ENCODE measurements around the gene PLXND1.
A peak's percentile ranks its signal among the peaks of the same experiment; 100 is the strongest.
"Not testable (repeated sequence)": the region's sequence is repeated elsewhere in the genome, so short reads cannot be mapped to it uniquely, and the experiment has no call there.

PLXND1 gene

DNA sequence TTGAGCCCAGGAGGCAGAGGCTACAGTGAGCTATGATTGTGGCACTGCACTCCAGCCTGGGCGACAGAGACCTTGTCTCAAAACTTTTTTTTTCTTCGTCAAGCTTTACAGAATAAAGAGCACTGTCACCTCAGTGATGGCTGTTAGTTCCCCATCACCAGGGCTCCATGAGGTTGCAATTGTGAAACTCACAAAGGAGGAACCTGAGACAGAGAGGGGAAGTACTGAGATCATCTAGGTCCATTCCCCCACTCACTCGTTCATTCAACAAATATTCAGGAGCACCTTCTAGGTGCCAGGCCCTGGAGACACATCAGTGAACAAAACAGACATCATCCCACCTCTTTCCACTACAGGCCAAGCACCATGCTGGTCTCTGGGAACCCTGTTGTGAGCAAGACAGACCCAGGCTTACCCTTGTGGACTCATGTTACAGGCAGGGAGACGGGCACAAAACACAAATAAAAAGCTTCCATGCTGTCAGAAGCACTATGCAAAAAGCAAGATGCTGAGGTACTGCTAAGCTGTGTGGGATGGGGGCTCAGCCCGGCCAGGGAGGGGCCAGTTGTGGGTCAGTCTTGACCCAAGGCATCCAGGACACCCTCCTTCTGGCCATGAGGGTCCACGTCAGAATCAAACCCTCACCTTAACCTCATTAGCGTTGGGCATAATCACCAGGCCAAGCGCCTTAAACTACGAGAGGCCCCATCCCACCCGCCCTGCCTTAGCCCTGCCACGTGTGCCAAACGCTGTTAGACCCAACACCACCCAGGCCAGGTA, 80.2 kb downstream of the PLXND1 start:
- no peak for DNase-seq (ENCODE audit: low spot score)

- no peak for DNase-seq (ENCODE audit: low spot score)
Measured at GRCh38 chr3:129525341-129525968, 81.0 kb downstream of the PLXND1 start.

GRCh38 chr3:129524081-129524480, 82.4 kb downstream of the PLXND1 start:
- no peak for DNase-seq (ENCODE audit: low spot score)

GRCh38 chr3:129522953-129523352, 83.5 kb downstream of the PLXND1 start:
- no peak for DNase-seq (ENCODE audit: low spot score)

- DNase-seq (ENCODE audit: low spot score): no peak
Measured at GRCh38 chr3:129521611-129522010, 84.9 kb downstream of the PLXND1 start.

DNA sequence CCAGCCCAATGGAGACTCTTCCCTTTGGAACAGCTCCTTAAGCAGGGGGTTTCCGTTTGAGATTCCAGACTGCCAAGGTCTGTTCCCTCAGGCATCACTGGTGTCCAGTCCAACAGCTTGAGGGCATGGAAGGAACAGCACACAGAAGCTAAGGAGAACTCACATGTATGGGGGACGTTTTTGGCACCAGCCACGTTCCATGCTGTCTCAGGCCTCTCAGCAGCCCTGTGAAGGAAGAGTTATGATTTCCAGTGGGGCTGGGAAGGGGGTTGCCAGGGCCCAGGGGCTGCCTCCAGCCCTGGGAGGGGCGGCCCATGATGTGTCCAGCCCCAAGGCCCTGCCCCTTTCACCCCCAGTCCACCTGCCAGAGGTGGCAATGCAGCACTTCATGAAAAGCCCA, 85.5 kb downstream of the PLXND1 start:
- no peak for DNase-seq (ENCODE audit: low spot score)

DNA sequence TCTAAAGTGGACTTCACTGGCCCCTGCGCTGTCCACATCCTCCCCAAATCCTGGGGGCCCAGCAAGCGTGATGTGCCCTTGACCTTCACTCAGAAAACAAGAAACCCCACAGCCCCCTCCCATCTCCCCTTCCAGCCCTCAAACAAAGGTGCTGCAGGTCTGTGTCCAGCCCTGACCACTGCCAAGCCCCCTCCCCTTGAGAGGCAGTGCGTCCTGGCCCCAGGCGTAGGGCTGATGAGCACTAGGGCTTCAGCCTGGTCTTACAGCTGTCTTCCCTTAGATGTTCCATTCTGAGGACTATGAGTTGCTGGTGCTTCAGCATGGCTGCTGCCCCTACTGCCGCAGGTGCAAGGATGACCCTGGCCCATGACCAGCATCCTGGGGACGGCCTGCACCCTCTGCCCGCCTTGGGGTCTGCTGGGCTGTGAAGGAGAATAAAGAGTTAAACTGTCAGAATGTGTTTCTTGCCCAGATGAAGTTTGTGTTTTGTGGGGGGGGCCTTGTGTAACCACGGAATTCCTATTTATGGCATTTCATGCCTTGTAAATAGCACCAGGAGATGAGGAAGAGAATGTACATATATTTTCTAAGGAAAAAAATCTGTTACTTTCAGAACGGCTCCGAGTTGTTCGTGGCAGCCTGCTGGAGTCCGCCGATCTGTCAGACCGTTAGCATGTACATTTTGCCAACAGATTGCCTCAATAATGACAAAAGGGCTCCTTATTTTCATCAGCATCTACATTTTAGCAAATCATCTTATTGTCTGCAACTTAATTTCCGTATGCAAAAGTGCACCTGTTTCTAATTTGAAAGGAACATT, 86.4 kb downstream of the PLXND1 start:
- no peak for DNase-seq (ENCODE audit: low spot score)

DNA sequence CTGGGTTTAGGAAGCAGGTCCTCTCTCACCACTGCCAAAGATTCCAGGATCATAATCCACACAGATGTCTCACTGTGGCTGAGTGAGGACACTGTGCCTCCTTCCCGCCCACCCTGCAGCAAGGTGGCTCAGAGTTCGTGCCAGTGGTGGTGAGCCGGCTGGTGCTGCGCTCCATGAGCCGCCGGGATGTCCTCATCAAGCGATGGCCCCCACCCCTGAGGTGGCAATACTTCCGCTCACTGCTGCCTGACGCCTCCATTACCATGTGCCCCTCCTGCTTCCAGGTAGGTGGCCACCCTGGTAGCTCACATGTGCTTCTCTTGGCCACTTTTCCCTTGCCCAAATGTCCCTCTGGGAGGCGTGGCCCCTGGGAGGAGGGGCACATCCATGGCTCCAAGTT, 87.0 kb downstream of the PLXND1 start:
- no peak for DNase-seq (ENCODE audit: low spot score)

GRCh38 chr3:129518581-129518980, 87.9 kb downstream of the PLXND1 start:
- DNase-seq (ENCODE audit: low spot score): no peak

GRCh38 chr3:129518038-129518561, 88.4 kb downstream of the PLXND1 start:
- no peak for DNase-seq (ENCODE audit: low spot score)

- DNase-seq (ENCODE audit: low spot score): no peak
Measured at GRCh38 chr3:129517516-129517915, 89.0 kb downstream of the PLXND1 start.

GRCh38 chr3:129515821-129516432, 90.5 kb downstream of the PLXND1 start:
- DNase-seq (ENCODE audit: low spot score): not testable (repeated sequence)

- not testable (repeated sequence) for DNase-seq (ENCODE audit: low spot score)
Measured at GRCh38 chr3:129515108-129515820, 91.2 kb downstream of the PLXND1 start.

GRCh38 chr3:129514563-129514962, 91.9 kb downstream of the PLXND1 start:
- DNase-seq (ENCODE audit: low spot score): no peak

- DNase-seq (ENCODE audit: low spot score): peak; percentile 49
Measured at GRCh38 chr3:129514110-129514509, 92.4 kb downstream of the PLXND1 start.

DNA sequence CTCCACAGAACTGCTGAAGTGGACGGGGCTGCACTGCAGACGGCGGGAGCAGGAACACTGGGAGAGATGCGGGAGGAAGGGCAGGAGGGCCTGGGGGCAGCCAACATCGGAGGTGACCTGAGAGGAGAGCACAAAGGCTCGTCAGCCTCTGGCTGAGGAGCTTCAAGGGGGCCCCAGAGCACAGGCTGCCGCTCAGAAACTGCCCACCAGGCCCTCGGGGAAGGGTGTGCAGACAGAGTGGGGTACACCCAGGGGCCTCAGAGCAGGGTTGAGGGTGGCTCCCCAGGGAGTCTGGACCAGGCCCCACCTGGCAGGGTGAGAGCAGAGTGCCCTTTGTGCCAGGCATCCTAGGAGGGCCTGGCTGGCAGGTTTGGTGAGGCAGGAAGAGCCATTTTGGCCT, 92.8 kb downstream of the PLXND1 start:
- no peak for DNase-seq (ENCODE audit: low spot score)

GRCh38 chr3:129512595-129512994, 93.9 kb downstream of the PLXND1 start:
- DNase-seq (ENCODE audit: low spot score): no peak

DNA sequence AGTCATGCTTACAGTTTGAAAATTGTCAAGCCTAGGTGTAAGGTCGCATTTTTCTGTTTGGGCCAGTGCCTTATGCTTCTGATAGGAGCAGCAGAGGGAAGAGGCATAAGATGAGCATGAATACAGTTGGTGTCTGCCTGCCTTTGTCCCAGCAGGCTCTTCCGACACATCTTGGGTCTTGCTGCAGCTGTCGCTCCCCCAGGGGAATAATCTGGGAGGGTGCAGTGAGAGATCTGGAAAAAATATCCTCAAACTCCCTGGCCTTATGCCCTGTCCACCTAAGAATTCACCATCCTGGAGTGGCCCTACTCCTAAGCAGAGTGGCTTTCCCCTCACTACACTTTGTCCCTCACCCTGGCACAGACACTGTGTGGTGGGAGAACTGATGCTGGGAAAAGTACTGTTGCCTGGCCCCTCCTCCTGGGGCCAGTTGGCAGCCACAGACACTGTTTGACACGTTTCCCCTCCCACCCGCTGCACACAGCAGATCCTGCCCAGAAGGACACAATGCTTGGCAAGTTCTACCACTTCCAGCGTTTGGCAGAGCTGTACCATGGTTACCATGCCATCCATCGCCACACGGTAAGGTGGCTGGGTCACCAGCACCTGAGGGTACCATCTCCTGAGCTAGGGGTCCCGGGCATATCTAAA, 99.2 kb downstream of the PLXND1 start:
- peak; percentile 76 for DNase-seq (ENCODE audit: low spot score)

GRCh38 chr3:129506231-129506742, 100.2 kb downstream of the PLXND1 start:
- no peak for DNase-seq (ENCODE audit: low spot score)

GRCh38 chr3:129505341-129505740, 101.1 kb downstream of the PLXND1 start:
- DNase-seq (ENCODE audit: low spot score): peak; percentile 87
